ENCODE measurements around the gene RXRA.
A peak's percentile ranks its signal among the peaks of the same experiment; 100 is the strongest.

Gene RXRA

DNA sequence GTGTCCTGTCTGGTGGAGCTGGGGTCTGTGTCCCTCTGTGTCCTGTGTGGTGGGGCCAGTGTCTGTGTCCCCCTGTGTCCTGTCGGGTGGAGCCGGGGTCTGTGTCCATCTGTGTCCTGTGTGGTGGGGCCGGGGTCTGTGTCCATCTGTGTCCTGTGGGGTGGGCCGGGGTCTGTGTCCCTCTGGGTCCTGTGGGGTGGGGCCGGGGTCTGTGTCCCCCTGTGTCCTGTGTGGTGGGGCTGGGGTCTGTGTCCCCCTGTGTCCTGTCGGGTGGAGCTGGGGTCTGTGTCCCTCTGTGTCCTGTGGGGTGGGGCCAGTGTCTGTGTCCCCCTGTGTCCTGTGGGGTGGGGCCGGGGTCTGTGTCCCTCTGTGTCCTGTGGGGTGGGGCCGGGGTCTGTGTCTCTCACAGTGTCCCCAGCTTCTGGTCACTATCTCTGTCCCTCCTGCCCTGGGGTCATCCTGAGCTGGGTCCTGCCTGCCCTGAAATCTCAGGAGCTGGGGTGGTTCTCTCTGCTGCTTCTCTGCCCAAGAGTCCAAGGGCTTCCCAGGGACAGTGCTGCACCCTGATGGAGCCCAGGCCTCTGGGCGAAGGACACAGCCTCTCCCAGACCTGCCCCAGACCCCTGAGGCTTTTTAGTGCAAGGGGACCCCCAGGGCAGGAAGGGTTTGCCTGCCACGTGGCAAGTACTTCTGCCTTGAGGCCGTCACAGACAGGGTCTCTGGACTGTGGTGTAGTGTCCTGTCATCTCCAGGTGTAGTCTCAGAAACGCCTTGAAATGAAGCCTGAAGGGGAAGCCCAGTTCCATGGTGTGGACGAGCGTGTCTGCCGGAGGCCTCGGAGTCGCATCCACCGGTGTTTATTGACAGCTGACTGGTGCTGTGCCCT is 131.3 kb downstream of the RXRA start:
- no peak for DNase-seq

DNA sequence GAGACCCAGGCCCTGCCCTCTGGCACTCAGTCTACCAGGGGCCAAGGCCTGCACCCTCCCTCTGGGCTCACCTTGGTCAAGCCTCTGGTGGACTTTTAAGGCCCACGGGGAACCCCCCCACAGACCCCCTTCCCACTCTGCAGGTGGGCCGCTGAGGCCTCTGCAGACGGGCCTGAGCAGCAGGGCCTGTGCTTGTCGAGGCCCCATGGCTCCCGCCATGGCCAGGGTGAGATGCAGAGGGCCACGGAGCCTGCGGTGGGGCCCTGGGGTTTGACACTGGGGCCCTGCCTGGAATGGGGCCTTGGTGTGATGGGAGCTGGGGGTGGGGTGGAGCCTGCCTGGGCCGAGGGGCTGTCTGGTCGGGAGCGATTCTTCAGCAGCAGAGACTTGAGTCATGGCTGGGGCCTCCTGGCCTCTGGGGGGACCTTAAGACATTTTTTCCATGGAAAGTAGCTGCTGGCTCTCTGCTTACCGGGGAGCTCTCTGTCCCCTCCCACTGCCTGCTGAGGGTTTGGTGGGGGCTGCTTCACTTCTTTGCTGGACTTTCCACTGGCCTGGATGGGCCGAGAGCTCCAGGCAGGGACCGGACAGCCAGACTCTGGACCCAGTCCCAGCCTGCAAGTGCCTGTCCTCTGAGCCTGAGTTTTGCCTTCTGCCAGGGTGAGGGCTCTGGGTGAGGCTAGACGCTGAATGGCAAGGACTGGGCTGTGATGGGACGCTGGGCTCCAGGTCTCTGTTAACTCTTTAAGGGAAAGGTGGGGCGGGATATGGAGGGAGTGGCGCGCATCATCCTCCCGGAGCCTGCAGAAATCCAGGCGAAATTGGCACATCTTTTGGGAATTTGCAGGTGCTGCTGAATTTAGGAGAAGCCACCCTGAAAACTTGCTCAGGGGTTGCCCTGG is 132.2 kb downstream of the RXRA start:
- no peak for DNase-seq

- DNase-seq = peak; percentile 87
These were observed 132.9 kb downstream of the RXRA start for GRCh38 chr9:134459164-134459563.

GRCh38 chr9:134459573-134459972 is 133.3 kb downstream of the RXRA start:
- no peak for DNase-seq

GRCh38 chr9:134460206-134460605 is 134.0 kb downstream of the RXRA start:
- no peak for DNase-seq

GRCh38 chr9:134460896-134461295 is 134.6 kb downstream of the RXRA start:
- no peak for DNase-seq

DNA sequence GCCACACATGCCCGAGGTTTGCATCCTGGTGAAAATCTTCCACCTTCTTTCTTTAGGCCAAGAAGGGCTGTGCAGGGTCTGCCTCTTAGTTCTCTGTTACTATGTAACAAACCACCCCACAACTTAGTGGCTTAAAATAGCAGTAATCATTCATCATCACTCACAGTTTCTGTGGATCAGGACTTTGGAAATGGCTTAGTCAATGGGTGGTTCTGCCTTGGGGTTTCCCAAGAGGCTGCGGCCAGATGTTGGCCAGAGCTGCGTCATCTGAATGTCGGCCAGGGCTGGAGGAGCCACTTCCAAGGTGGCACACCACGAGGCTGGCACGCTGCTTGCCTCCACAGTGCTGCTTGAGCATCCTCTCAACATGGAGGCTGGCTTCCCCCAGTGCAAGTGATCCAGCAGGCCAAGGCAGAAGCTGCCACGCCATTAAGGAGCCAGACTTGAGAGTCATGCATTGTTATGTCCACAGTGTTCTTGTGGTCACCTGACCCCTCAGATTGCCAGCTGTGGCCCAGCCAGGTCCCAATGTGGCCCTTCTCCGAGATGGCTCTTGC is 135.2 kb downstream of the RXRA start:
- DNase-seq = peak; percentile 9

DNA sequence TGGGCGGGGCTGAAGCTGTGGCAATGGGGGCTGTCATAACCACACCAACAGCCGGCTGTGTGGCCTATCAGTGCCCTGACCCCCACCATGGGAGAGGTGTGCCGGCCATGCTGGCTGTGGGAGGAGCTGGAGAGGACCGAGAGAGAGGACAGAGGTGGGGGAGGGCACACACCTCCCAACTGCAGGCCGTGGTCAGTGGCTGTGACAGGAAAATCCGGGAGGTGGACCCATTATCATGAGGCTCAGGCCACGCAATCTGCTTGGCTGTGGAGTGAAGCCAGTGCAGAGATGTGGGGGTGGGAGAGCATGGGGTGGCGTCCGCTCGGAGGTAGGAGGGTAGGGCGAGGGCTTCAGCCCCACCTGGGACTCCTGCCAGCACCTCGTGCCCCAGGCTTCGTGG is 136.1 kb downstream of the RXRA start:
- no peak for DNase-seq

DNA sequence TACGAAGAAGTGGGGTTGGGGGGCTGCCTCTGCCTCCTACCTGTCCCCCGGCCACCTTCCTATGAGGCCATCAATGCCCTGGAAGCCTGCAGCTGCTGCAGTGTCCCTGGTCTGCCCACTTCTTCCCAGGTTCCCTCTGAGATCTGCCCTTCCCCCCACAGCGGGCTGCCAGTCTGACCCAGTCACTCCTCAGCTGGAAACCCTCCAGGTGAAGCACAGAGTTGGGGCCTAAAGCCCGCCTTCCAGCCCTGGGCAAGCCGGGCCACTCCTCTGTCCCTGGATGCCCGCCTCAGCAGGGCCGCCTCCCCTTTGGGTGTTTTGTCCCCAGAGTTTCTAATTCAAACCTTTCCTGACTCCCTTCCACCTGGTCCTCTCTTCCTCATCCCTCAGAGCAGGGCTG is 137.0 kb downstream of the RXRA start:
- no peak for DNase-seq

DNA sequence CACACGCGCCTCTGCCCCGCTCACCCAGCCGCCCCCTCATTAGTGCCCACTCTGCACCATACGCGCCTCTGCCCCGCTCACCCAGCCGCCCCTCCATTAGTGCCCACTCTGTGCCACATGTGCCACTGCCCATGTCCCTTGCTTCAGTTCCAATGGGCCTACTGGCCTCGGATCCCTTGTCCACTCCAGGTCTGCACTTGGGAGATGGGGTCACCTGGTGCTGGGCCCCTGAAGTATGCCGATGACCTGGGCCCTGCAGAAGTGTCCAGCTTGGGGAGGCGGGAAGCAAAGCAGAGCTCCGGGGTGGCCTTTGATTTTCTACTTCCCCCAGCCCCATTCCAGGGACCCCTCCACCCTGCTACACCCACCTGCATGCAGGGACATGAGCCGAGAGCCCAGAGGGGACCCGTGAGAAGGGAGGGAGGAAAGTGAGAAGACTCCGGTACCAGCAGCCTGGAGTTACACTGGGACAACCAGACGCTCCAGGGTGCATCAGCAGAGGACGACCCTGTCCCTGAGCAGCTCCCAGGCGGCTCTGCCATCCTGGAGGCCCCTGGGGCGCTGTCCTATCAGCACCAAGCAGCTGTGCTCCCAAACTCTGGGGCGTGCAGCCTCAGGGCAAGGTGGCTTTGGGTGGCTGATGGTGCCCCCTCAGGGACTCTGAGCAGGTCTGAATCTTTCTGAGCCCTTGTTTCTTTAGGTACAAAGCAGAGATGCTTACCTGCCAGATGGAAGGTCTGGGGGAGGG is 140.8 kb downstream of the RXRA start:
- no peak for DNase-seq

GRCh38 chr9:134468358-134468757 is 142.1 kb downstream of the RXRA start:
- DNase-seq = no peak

- no peak for DNase-seq
These were observed 143.0 kb downstream of the RXRA start for GRCh38 chr9:134469041-134469875.

GRCh38 chr9:134472256-134472655 is 146.0 kb downstream of the RXRA start:
- DNase-seq = no peak

GRCh38 chr9:134473141-134474054 is 147.1 kb downstream of the RXRA start:
- no peak for DNase-seq

- no peak for DNase-seq
These were observed 147.8 kb downstream of the RXRA start for GRCh38 chr9:134474055-134474370.

DNA sequence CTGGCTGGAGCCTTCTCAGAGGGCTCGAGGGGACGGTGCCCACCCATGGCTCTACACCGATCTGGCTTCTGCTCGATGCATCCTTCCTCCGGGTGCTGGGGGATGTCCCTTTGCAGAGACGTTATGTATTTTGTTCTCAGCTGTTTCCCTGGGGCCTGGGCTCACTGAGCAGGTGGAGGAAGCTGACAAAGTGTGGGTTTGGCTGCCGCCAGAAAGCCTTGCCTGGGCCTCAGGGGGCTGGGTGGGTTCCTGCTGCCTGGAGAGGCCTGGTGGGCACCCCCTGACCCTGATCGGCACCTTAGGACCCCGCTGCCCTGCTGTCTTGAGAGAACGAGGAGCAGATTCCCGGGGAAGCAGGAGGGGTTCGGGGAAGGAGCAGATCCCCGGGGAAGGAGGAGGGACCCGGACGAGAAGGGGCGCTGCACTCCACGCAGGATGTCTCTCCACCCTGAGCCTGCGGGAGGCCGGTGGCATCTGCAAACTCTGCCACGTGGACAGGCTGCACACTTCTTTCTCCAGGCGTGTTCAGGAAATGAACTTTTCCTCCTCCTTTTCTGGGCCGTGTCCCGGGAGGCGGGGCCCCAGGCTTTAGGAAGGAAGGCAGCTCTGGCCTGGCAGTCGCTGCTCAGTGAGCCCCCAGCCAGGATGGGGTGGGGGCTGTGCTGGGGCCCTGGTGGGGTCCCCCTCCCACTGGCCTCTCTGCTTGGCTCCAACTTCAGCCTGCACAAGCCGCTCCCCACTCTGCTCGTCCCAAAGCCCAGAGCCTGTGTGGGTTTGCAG is 148.9 kb downstream of the RXRA start:
- DNase-seq = no peak

GRCh38 chr9:134476272-134476941 is 150.2 kb downstream of the RXRA start:
- peak; percentile 28 for DNase-seq

DNA sequence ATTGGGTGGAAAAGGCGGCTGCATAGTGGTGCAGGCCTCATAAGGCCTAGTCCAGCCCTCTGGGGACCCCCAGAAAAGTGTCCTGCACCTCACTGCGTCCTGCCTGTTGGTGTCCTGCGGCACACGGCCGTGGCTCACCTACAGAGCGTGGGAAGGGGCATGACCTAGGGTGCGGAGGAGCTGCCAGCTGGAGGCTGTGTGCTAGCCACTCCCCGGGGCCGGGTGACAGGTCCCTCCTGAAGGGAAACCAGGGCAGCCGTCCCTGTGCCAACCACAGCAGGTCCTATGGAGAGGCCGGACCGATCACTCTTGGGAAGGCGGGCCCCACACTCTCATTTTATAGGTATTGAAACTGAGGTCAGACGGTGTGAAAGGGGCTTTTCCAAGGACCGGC is 150.7 kb downstream of the RXRA start:
- no peak for DNase-seq

- DNase-seq = no peak
These were observed 151.2 kb downstream of the RXRA start for GRCh38 chr9:134477342-134477925.

Data from suppressor macrophage treated with lipopolysaccharide for 4 hours (primary cell).